ENCODE measurements around the gene USP46.

The USP46 gene

GRCh38 chr4:52551487-52551886 lies 107.6 kb downstream of the USP46 start:
- no peak overlapping the region for H3K27ac ChIP-seq (ENCODE audit: low read depth, low read length)
- no peaks in the 10 kb centered on the region for H3K27me3 ChIP-seq (ENCODE audit: control insufficient read depth, insufficient read depth, low read length)
- H3K9ac ChIP-seq (ENCODE audit: low read length), result no peak overlapping the region
- H3K4me3 ChIP-seq (ENCODE audit: low read length), result no peak overlapping the region
- no peaks in the 10 kb centered on the region for H3K4me1 ChIP-seq (ENCODE audit: control insufficient read depth, insufficient read depth, low read length)
- no peaks in the 10 kb centered on the region for H3K36me3 ChIP-seq (ENCODE audit: control insufficient read depth, insufficient read depth, low read length)

GRCh38 chr4:52550186-52550585 lies 108.9 kb downstream of the USP46 start:
- no peak overlapping the region for H3K9ac ChIP-seq (ENCODE audit: low read length)
- no peak overlapping the region for H3K27ac ChIP-seq (ENCODE audit: low read depth, low read length)
- no peaks in the 10 kb centered on the region for H3K36me3 ChIP-seq (ENCODE audit: control insufficient read depth, insufficient read depth, low read length)
- H3K4me1 ChIP-seq (ENCODE audit: control insufficient read depth, insufficient read depth, low read length), result no peaks in the 10 kb centered on the region
- H3K27me3 ChIP-seq (ENCODE audit: control insufficient read depth, insufficient read depth, low read length), result no peaks in the 10 kb centered on the region
- no peak overlapping the region for H3K4me3 ChIP-seq (ENCODE audit: low read length)

GRCh38 chr4:52548818-52549570 lies 110.1 kb downstream of the USP46 start:
- Histone ChIP-seq H3K9ac (ENCODE audit: low read length) (no peak overlapping the region), H3K4me3 (ENCODE audit: low read length) (no peak overlapping the region), H3K4me1 (ENCODE audit: control insufficient read depth, insufficient read depth, low read length) (no peaks in the 10 kb centered on the region), H3K36me3 (ENCODE audit: control insufficient read depth, insufficient read depth, low read length) (no peaks in the 10 kb centered on the region), H3K27ac (ENCODE audit: low read depth, low read length) (no peak overlapping the region), H3K27me3 (ENCODE audit: control insufficient read depth, insufficient read depth, low read length) (no peaks in the 10 kb centered on the region)

GRCh38 chr4:52546449-52546848 lies 112.7 kb downstream of the USP46 start:
- H3K36me3 ChIP-seq (ENCODE audit: control insufficient read depth, insufficient read depth, low read length), result no peaks in the 10 kb centered on the region
- no peak overlapping the region for H3K4me3 ChIP-seq (ENCODE audit: low read length)
- H3K9ac ChIP-seq (ENCODE audit: low read length), result no peak overlapping the region
- H3K4me1 ChIP-seq (ENCODE audit: control insufficient read depth, insufficient read depth, low read length), result no peaks in the 10 kb centered on the region
- no peaks in the 10 kb centered on the region for H3K27me3 ChIP-seq (ENCODE audit: control insufficient read depth, insufficient read depth, low read length)
- no peak overlapping the region for H3K27ac ChIP-seq (ENCODE audit: low read depth, low read length)

- no peak overlapping the region for H3K9ac ChIP-seq (ENCODE audit: low read length)
- no peaks in the 10 kb centered on the region for H3K4me1 ChIP-seq (ENCODE audit: control insufficient read depth, insufficient read depth, low read length)
- no peaks in the 10 kb centered on the region for H3K27me3 ChIP-seq (ENCODE audit: control insufficient read depth, insufficient read depth, low read length)
- H3K27ac ChIP-seq (ENCODE audit: low read depth, low read length), result no peak overlapping the region
- H3K4me3 ChIP-seq (ENCODE audit: low read length), result no peak overlapping the region
- H3K36me3 ChIP-seq (ENCODE audit: control insufficient read depth, insufficient read depth, low read length), result no peaks in the 10 kb centered on the region
Measured at GRCh38 chr4:52545099-52546069, 113.7 kb downstream of the USP46 start.

Measured in rectal smooth muscle tissue (tissue), 1 donor.